Vagina (tissue), 2 donors: ENCODE results near the gene CASZ1. TPM values are rescaled to one million over a fixed set of nuclear protein-coding genes. Genes with fewer than 3 reads are reported as not detected.
A peak's percentile ranks its signal among the peaks of the same experiment; 100 is the strongest.

ENCODE experiments used
- DNase-seq, 2 donors: peaks; one replicate each; pipeline ENCODE4 v3.0.0-alpha.2; 2017; ENCODE audit errors: extremely low spot score in 2 of 2
- H3K27ac ChIP-seq: fragments of 200-600 bp; sonication (generic); one replicate; pipeline ENCODE4 v1.5.1; 2019
- H3K27me3 ChIP-seq: fragments of 200-600 bp; sonication (generic); one replicate; pipeline ENCODE4 v1.5.1; 2019
- H3K36me3 ChIP-seq, 2 donors: fragments of 200-600 bp; sonication (generic); one replicate each; pipeline ENCODE4 v1.5.1; 2017 to 2019
- H3K4me1 ChIP-seq: fragments of 200-600 bp; sonication (generic); one replicate; pipeline ENCODE4 v1.5.1; 2019
- H3K4me3 ChIP-seq, 2 donors: fragments of 200-600 bp; sonication (generic); 1 replicate in 1 of 2; 2 replicates in 1 of 2; pipeline ENCODE4 v1.5.1; 2016 to 2019
- H3K9me3 ChIP-seq: fragments of 200-600 bp; sonication (generic); one replicate; pipeline ENCODE4 v1.5.1; 2019
- CTCF ChIP-seq, 3 experiments: fragments of 450-650 bp in 2 of 3; fragments of 200-600 bp in 1 of 3; sonication (generic) in 1 of 3; IDR thresholded peaks; one replicate each; pipeline ENCODE4 v1.5.1; 2017 to 2019; ENCODE audit warnings: antibody characterized with exemption in 3 of 3, mild to moderate bottlenecking in 2 of 3, moderate library complexity in 2 of 3
- POLR2A ChIP-seq, 2 donors: fragments of 450-650 bp; IDR thresholded peaks; one replicate each; pipeline ENCODE4 v1.6.1; 2017; ENCODE audit warnings: antibody characterized with exemption in 2 of 2, mild to moderate bottlenecking in 2 of 2, moderate library complexity in 2 of 2
- POLR2AphosphoS5 ChIP-seq, 2 donors: sonication (generic); formaldehyde crosslinking; IDR thresholded peaks; one replicate each; pipeline ENCODE4 v1.9.0; 2017; ENCODE audit warnings: antibody characterized with exemption in 2 of 2, mild to moderate bottlenecking in 2 of 2, low read depth in 1 of 2; ENCODE audit not compliant: insufficient read depth in 1 of 2
- intact Hi-C: fragments of 100-400 bp; cut with DNase I; formaldehyde crosslinking; loops from one replicate; pipeline ENCODE4 v1.15.1; 2023
- total RNA-seq: library from RNA; depleted of rRNA; stranded (reverse); fragments of >200 nt; gene quantifications from one replicate; pipeline ENCODE4 v1.2.3, GENCODE V29; 2016

CASZ1 gene
- total RNA-seq, 1 donor from 2014 or later: 30.7 TPM

- intact Hi-C loops: no loop called here
- H3K4me1 ChIP-seq: peaks cover 7% of the 10 kb centered on the region
- DNase-seq: no peak
- H3K27me3 ChIP-seq: no peaks in the 10 kb centered on the region
- peak overlapping the region; percentile 46 for H3K27ac ChIP-seq
- no peaks in the 10 kb centered on the region for H3K9me3 ChIP-seq
- H3K36me3 ChIP-seq: no peaks in the 10 kb centered on the region
- TF ChIP-seq CTCF (IDR thresholded peaks at IDR 0.05) (no peak), POLR2A (IDR thresholded peaks at IDR 0.05) (no peak), POLR2AphosphoS5 (IDR thresholded peaks at IDR 0.05; ENCODE audit: insufficient read depth in 1 of 2, low read depth in 1 of 2) (no peak)
- no peak overlapping the region for H3K4me3 ChIP-seq
These were observed 6.7 kb upstream of the CASZ1 start for GRCh38 chr1:10802944-10803715.

GRCh38 chr1:10800778-10801177 is 4.3 kb upstream of the CASZ1 start:
- Histone ChIP-seq H3K9me3 (no peaks in the 10 kb centered on the region), H3K27me3 (no peaks in the 10 kb centered on the region), H3K36me3 (no peaks in the 10 kb centered on the region), H3K27ac (no peak overlapping the region), H3K4me1 (peaks cover 13% of the 10 kb centered on the region), H3K4me3 (no peak overlapping the region)
- intact Hi-C loops: no loop called here
- no peak for DNase-seq
- TF ChIP-seq POLR2A (IDR thresholded peaks at IDR 0.05) (no peak), POLR2AphosphoS5 (IDR thresholded peaks at IDR 0.05; ENCODE audit: insufficient read depth in 1 of 2, low read depth in 1 of 2) (no peak), CTCF (IDR thresholded peaks at IDR 0.05) (no peak)

- Histone ChIP-seq H3K27me3 (no peaks in the 10 kb centered on the region), H3K4me3 (no peak overlapping the region), H3K27ac (no peak overlapping the region), H3K36me3 (no peaks in the 10 kb centered on the region), H3K4me1 (peaks cover 20% of the 10 kb centered on the region), H3K9me3 (no peaks in the 10 kb centered on the region)
- intact Hi-C loops: loop anchor here (10.0 kb wide), 1 partner anchor 115 kb away; no protein-coding TSS in a partner anchor
- no peak for DNase-seq
- TF ChIP-seq CTCF (IDR thresholded peaks at IDR 0.05) (no peak), POLR2AphosphoS5 (IDR thresholded peaks at IDR 0.05; ENCODE audit: insufficient read depth in 1 of 2, low read depth in 1 of 2) (no peak), POLR2A (IDR thresholded peaks at IDR 0.05) (no peak)
These were observed 3.3 kb upstream of the CASZ1 start for GRCh38 chr1:10799726-10800125.

- Histone ChIP-seq H3K4me3 (peak overlapping the region; percentile 59 to 71), H3K4me1 (peaks cover 28% of the 10 kb centered on the region), H3K27me3 (peaks cover 6% of the 10 kb centered on the region), H3K9me3 (no peaks in the 10 kb centered on the region), H3K36me3 (no peaks in the 10 kb centered on the region), H3K27ac (peak overlapping the region; percentile 66)
- DNase-seq: no peak
- TF ChIP-seq CTCF (IDR thresholded peaks at IDR 0.05) (no peak), POLR2A (IDR thresholded peaks at IDR 0.05) (no peak), POLR2AphosphoS5 (IDR thresholded peaks at IDR 0.05; ENCODE audit: insufficient read depth in 1 of 2, low read depth in 1 of 2) (no peak)
- intact Hi-C loops: loop anchor here (10.0 kb wide), 1 partner anchor 111 kb away; no protein-coding TSS in a partner anchor
These were observed 997 bp downstream of the CASZ1 start for GRCh38 chr1:10795276-10796021.
